NT2/D1 (cell line): ENCODE measurements around the gene OMP.

Source experiments
- SUZ12 ChIP-seq: IDR thresholded peaks from 2 replicates; pipeline ENCODE4 v1.6.1; 2011; ENCODE audit not compliant: insufficient read length, insufficient read depth; ENCODE audit errors: extremely low read depth
- YY1 ChIP-seq: IDR thresholded peaks from 2 replicates; pipeline ENCODE4 v1.6.1; 2011; ENCODE audit not compliant: insufficient read length, insufficient read depth

- TF ChIP-seq YY1 (no peak), SUZ12 (no peak)
These were observed 32.6 kb upstream of the OMP start for GRCh38 chr11:77069969-77070582.
